WTC11 (cell line): ENCODE data around the gene FGF12.

Source experiments
- FOXP1 ChIP-seq: sonication (generic); formaldehyde crosslinking; IDR thresholded peaks from 2 replicates; pipeline ENCODE4 v1.8.0; 2022; ENCODE audit warnings: missing genetic modification reagents, mild to moderate bottlenecking, moderate library complexity, borderline replicate concordance
- JUN ChIP-seq: sonication (generic); formaldehyde crosslinking; IDR thresholded peaks from 2 replicates; pipeline ENCODE4 v1.8.0; 2023; ENCODE audit warnings: mild to moderate bottlenecking, missing genetic modification reagents
- NR3C1 ChIP-seq: sonication (generic); formaldehyde crosslinking; conservative IDR thresholded peaks from 2 replicates; pipeline ENCODE4 v1.8.1; 2023; ENCODE audit warnings: low read depth, mild to moderate bottlenecking, missing genetic modification reagents
- TEAD4 ChIP-seq: sonication (generic); formaldehyde crosslinking; IDR thresholded peaks from 2 replicates; pipeline ENCODE4 v1.8.0; 2022; ENCODE audit warnings: mild to moderate bottlenecking, missing genetic modification reagents
- ZBTB21 ChIP-seq: sonication (generic); formaldehyde crosslinking; IDR thresholded peaks from 2 replicates; pipeline ENCODE4 v1.8.1; 2023; ENCODE audit warnings: mild to moderate bottlenecking, missing genetic modification reagents, borderline replicate concordance
- TF ChIP-seq, protein P1 (sequence below): sonication (generic); formaldehyde crosslinking; IDR thresholded peaks from 2 replicates; pipeline ENCODE4 v1.8.1; 2023; ENCODE audit warnings: mild to moderate bottlenecking, missing genetic modification reagents
- TF ChIP-seq, protein P2 (sequence below): fragments of 200-600 bp; IDR thresholded peaks from 2 replicates; pipeline ENCODE4 v1.8.0; 2022; ENCODE audit warnings: antibody characterized with exemption
- TF ChIP-seq, protein P3 (sequence below): sonication (generic); formaldehyde crosslinking; IDR thresholded peaks from 2 replicates; pipeline ENCODE4 v1.8.0; 2022; ENCODE audit warnings: missing genetic modification reagents
- TF ChIP-seq, protein P4 (sequence below): sonication (generic); formaldehyde crosslinking; IDR thresholded peaks from 2 replicates; pipeline ENCODE4 v1.8.0; 2022; ENCODE audit warnings: mild to moderate bottlenecking, missing genetic modification reagents
- TF ChIP-seq, protein P5 (sequence below): sonication (generic); formaldehyde crosslinking; IDR thresholded peaks from 2 replicates; pipeline ENCODE4 v1.8.0; 2023; ENCODE audit warnings: mild to moderate bottlenecking, missing genetic modification reagents
- TF ChIP-seq, protein P6 (sequence below): sonication (generic); formaldehyde crosslinking; IDR thresholded peaks from 2 replicates; pipeline ENCODE4 v1.8.1; 2022; ENCODE audit warnings: missing genetic modification reagents, borderline replicate concordance

DNA sequence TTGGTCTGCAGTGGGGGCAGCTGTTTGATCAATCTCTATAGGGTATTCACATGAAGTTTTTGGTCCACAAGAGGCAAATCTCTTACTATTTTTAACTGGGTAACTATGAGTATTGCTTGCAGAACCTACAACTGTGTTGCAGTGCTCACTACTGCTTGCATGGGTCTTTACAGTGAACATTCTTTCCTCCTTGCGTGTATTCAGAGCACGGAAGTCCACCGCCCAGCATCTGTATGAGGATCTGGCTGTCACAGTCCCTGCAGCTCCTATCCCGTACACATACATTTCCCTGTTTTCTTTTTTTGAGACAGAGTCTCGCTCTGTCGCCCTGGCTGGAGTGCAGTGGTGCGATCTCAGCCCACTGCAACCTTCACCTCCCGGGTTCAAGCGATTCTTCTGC, 449.9 kb downstream of the FGF12 start:
- TF ChIP-seq, protein P1, sequence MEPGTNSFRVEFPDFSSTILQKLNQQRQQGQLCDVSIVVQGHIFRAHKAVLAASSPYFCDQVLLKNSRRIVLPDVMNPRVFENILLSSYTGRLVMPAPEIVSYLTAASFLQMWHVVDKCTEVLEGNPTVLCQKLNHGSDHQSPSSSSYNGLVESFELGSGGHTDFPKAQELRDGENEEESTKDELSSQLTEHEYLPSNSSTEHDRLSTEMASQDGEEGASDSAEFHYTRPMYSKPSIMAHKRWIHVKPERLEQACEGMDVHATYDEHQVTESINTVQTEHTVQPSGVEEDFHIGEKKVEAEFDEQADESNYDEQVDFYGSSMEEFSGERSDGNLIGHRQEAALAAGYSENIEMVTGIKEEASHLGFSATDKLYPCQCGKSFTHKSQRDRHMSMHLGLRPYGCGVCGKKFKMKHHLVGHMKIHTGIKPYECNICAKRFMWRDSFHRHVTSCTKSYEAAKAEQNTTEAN (CRISPR knock-in tag): no peak
- TF ChIP-seq, protein P2, sequence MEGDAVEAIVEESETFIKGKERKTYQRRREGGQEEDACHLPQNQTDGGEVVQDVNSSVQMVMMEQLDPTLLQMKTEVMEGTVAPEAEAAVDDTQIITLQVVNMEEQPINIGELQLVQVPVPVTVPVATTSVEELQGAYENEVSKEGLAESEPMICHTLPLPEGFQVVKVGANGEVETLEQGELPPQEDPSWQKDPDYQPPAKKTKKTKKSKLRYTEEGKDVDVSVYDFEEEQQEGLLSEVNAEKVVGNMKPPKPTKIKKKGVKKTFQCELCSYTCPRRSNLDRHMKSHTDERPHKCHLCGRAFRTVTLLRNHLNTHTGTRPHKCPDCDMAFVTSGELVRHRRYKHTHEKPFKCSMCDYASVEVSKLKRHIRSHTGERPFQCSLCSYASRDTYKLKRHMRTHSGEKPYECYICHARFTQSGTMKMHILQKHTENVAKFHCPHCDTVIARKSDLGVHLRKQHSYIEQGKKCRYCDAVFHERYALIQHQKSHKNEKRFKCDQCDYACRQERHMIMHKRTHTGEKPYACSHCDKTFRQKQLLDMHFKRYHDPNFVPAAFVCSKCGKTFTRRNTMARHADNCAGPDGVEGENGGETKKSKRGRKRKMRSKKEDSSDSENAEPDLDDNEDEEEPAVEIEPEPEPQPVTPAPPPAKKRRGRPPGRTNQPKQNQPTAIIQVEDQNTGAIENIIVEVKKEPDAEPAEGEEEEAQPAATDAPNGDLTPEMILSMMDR: no peak
- no peak for TF ChIP-seq NR3C1 (CRISPR knock-in tag)
- TF ChIP-seq ZBTB21 (CRISPR knock-in tag): no peak
- TF ChIP-seq TEAD4 (CRISPR knock-in tag): no peak
- TF ChIP-seq, protein P3, sequence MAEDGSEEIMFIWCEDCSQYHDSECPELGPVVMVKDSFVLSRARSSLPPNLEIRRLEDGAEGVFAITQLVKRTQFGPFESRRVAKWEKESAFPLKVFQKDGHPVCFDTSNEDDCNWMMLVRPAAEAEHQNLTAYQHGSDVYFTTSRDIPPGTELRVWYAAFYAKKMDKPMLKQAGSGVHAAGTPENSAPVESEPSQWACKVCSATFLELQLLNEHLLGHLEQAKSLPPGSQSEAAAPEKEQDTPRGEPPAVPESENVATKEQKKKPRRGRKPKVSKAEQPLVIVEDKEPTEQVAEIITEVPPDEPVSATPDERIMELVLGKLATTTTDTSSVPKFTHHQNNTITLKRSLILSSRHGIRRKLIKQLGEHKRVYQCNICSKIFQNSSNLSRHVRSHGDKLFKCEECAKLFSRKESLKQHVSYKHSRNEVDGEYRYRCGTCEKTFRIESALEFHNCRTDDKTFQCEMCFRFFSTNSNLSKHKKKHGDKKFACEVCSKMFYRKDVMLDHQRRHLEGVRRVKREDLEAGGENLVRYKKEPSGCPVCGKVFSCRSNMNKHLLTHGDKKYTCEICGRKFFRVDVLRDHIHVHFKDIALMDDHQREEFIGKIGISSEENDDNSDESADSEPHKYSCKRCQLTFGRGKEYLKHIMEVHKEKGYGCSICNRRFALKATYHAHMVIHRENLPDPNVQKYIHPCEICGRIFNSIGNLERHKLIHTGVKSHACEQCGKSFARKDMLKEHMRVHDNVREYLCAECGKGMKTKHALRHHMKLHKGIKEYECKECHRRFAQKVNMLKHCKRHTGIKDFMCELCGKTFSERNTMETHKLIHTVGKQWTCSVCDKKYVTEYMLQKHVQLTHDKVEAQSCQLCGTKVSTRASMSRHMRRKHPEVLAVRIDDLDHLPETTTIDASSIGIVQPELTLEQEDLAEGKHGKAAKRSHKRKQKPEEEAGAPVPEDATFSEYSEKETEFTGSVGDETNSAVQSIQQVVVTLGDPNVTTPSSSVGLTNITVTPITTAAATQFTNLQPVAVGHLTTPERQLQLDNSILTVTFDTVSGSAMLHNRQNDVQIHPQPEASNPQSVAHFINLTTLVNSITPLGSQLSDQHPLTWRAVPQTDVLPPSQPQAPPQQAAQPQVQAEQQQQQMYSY (CRISPR knock-in tag): no peak
- TF ChIP-seq, protein P4, sequence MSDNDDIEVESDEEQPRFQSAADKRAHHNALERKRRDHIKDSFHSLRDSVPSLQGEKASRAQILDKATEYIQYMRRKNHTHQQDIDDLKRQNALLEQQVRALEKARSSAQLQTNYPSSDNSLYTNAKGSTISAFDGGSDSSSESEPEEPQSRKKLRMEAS: no peak
- TF ChIP-seq FOXP1 (CRISPR knock-in tag): no peak
- TF ChIP-seq, protein P5, sequence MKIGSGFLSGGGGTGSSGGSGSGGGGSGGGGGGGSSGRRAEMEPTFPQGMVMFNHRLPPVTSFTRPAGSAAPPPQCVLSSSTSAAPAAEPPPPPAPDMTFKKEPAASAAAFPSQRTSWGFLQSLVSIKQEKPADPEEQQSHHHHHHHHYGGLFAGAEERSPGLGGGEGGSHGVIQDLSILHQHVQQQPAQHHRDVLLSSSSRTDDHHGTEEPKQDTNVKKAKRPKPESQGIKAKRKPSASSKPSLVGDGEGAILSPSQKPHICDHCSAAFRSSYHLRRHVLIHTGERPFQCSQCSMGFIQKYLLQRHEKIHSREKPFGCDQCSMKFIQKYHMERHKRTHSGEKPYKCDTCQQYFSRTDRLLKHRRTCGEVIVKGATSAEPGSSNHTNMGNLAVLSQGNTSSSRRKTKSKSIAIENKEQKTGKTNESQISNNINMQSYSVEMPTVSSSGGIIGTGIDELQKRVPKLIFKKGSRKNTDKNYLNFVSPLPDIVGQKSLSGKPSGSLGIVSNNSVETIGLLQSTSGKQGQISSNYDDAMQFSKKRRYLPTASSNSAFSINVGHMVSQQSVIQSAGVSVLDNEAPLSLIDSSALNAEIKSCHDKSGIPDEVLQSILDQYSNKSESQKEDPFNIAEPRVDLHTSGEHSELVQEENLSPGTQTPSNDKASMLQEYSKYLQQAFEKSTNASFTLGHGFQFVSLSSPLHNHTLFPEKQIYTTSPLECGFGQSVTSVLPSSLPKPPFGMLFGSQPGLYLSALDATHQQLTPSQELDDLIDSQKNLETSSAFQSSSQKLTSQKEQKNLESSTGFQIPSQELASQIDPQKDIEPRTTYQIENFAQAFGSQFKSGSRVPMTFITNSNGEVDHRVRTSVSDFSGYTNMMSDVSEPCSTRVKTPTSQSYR (CRISPR knock-in tag): no peak
- no peak for TF ChIP-seq JUN (CRISPR knock-in tag)
- TF ChIP-seq, protein P6, sequence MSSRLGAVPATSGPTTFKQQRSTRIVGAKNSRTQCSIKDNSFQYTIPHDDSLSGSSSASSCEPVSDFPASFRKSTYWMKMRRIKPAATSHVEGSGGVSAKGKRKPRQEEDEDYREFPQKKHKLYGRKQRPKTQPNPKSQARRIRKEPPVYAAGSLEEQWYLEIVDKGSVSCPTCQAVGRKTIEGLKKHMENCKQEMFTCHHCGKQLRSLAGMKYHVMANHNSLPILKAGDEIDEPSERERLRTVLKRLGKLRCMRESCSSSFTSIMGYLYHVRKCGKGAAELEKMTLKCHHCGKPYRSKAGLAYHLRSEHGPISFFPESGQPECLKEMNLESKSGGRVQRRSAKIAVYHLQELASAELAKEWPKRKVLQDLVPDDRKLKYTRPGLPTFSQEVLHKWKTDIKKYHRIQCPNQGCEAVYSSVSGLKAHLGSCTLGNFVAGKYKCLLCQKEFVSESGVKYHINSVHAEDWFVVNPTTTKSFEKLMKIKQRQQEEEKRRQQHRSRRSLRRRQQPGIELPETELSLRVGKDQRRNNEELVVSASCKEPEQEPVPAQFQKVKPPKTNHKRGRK (CRISPR knock-in tag): no peak
